Stomach (tissue), 4 donors: Measurements from ENCODE around the gene NCAN.

ENCODE experiments used
- CTCF ChIP-seq, 7 experiments: fragments of 450-650 bp in 4 of 7; fragments of 200-600 bp in 3 of 7; sonication (generic) in 3 of 7; IDR thresholded peaks; one replicate each; pipeline ENCODE4 v1.5.1; 2016 to 2019; ENCODE audit warnings: antibody characterized with exemption in 7 of 7, control low read depth in 2 of 7, mild to moderate bottlenecking in 1 of 7
- EP300 ChIP-seq: sonication (generic); formaldehyde crosslinking; IDR thresholded peaks from one replicate; pipeline ENCODE4 v1.6.1; 2017; ENCODE audit warnings: antibody characterized with exemption

- TF ChIP-seq CTCF (IDR thresholded peaks at IDR 0.05) (no peak), EP300 (no peak)
Observed at GRCh38 chr19:19162495-19162894, 49.3 kb upstream of the NCAN start.
